NOMO-1 (cell line): ENCODE data around the gene RHEB.
"Not testable (repeated sequence)": the region's sequence is repeated elsewhere in the genome, so short reads cannot be mapped to it uniquely, and the experiment has no call there.

Experiments
- DNase-seq, 2 experiments: peaks; one replicate each; lab custom pipeline; 2025; ENCODE audit not compliant: unreplicated experiment in 2 of 2; lab: John Stamatoyannopoulos, UW

Gene RHEB

DNA sequence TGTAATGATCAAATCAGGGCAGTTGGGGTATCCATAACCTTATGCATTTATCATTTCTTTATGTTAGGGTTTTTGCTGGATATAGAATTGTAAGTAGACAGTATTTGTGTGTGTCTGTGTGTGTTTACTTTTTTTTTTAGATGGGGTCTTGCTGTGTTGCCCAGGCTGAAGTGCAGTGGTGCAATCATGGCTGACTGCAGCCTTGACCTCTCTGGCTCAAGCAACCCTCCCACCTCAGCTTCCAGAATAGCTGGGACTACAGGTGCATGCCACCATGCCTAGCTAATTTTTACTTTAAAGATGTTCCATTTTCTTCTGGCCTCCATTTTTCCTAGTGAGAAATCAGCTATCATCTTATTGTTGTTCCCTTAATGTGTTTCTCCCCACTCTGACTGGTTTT is 10.1 kb upstream of the RHEB start:
- no peak for DNase-seq

DNA sequence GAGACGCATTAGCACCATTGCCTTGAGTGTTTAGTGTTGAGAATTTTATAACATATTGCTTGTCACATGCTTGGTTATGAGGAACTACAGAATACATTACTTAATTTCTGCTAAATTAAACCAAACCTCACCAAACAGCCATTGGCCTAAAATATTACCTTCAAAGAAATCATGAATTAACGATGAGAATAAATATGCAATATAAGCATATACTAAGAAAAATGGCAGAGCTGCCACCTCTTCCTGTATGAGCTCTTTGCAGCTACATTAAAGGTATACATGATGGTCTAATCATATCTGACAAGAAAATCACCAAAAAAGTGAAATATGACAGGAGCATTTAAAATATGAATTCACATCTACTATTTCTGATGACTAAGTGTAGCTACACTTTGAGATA is 5.2 kb upstream of the RHEB start:
- DNase-seq, result no peak

DNA sequence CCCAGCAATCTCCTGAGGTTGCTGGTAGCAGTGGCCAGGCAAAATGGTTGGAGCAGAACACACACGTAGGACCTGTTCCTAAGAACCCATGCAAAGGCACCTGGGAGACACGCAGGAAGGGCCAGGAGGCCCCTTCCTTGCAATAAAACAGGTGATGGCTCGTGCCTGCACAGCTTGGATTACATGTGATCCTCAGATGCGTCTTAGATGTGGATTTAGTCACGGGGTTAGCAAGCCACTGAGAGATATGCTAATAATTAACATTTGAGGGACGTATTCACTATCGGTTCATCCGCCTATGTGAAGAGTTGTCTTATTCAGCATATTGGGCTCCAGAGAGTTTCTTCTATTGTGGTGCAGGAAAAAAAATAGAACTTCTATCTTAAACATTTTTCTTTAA is 4.6 kb upstream of the RHEB start:
- no peak for DNase-seq

GRCh38 chr7:151520419-151521261 is 945 bp upstream of the RHEB start:
- no peak for DNase-seq

DNA sequence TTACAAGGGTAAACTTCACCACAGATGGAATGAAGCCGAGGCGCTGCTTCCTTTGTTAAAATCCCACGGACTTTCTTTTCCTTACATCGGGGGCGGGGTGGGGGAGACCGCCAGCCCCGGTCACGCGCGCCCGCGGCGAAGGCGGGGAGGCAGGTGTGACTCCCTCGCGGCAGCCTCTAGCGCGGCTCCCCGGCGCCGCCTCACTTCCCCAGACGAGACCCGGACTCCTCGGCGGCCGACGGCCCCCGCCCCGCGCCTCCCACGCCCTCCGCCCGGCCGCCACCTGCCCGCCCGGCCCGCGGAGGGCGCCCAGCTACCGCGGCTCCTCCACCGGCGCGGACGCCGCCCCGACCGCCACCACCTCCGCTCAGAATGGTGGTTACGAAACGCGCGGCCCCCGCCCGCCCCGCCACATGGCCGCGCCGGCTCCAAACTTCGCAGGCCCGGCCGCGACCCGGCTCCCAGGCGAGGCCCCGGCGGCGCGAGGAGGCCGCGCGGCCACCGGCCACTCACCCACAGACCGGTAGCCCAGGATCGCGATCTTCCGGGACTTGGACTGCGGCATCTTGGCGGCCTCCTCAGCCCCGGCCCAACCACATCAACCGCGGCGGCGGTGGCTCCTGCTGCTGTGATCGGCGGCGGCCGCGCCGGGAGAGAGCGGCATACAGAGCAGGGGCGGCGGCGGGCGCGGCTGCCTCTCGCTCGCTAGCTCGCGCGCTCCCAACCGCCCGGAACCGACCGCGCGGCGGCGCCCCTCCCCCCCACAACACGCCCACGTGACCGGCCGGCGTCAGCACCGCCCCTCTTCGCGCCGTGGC is 539 bp downstream of the RHEB start:
- DNase-seq, result not testable (repeated sequence)

DNA sequence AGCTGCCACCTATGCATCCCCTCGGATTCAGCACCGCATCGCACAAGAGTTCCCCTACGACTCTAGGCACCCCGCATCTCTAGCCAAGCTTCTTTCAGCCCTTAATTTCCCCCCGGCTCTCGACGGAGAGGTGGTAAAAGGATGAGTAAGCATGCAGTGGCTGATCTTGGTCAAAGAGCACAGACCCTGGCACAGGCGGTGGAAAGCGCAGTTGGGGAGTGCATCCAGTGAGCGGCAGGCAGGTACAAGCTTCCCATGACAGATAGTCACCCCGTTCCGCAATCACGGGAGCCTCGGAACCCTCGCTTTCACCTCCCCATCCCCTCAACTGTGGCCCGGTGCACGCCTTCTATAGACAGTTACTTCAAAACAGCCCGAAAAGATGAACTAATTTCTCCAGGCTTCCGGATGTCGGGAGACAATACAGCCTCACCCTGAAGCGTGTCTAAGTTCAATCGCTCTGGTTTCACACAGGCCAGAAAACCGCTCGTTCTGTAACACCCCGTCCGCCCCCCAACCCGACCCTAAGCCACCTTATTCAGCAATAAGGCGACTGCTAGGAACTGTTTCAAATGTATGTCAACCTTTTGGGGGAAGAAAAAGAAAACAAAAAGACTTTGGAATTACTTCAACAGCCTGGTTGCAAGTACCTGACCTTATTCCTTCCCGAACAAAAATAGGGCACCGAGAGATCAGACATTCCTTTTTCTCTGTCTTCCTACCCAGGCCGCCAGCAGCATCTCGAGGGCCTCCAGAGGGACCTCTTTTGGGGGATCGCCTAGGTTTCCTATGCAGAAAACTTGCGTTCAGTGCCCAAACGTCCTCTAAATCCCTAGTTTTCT is 1.4 kb downstream of the RHEB start:
- DNase-seq, result no peak

- DNase-seq, result no peak
These were observed 2.0 kb downstream of the RHEB start for GRCh38 chr7:151517601-151518104.

DNA sequence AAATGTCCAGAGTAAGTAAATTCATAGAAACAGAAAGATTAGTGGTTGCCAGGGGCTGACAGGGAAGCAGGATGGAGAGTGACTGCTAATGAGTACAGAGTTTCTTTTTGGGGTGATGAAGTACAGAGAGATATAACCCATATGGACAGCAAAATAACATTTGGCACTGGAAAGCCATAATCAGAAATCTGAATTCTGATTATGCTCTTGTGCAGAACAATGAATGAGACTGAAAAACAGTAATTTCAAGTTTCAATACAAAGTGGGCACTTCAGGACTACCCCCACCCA is 4.5 kb downstream of the RHEB start:
- DNase-seq, result no peak

DNA sequence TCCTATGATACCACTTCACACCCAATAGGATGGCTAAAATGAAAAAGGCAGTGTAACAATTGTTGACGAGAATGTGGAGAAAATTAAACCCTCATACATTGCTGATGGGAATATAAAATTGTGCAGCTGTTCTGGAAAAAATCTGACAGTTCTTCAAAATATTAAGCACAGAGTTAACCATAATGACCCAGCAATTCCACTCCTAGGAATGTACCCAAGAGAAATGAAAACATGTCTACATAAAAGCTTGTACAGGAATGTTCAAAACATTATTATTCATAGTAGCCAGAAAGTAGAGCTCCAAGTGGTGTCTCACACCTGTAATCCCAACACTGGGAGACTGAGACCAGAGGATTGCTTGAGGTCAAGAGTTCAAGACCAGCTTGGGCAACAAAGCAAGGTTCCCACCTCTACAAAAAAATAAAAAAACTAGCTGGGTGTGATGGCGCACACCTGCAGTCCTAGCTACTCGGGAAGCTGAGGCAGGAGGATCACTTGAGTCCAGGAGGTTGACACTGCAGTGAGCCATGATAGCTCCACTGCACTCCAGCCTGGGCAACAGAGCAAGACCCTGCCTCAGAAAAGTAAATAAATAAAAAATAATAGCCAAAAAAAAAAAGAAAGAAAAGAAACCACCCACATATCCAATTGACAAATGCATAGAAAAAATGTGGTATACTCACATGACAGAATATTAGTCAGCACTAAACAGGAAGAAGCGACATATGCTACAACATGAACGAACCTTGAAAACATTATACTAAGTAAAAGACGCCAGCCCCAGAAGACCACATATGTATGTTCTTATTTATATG is 5.0 kb downstream of the RHEB start:
- no peak for DNase-seq

DNA sequence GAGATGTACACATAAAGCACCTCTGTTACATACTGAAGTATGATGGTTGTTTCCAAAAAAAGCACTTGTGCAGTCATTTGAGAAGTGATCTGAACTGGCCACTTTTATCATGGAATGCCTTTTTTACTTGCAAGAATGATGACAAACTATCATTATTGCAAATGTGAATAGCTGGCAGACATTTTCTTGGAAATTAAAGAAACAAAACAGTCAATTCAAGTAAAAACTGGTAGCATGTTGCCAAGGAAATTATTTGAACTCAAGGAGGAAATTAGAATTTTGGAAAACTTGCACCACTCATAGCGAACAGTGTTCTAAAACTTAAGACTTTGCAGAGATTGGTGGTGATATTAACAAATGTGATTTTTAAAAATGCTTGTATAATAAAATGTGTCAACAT is 6.6 kb downstream of the RHEB start:
- no peak for DNase-seq

DNA sequence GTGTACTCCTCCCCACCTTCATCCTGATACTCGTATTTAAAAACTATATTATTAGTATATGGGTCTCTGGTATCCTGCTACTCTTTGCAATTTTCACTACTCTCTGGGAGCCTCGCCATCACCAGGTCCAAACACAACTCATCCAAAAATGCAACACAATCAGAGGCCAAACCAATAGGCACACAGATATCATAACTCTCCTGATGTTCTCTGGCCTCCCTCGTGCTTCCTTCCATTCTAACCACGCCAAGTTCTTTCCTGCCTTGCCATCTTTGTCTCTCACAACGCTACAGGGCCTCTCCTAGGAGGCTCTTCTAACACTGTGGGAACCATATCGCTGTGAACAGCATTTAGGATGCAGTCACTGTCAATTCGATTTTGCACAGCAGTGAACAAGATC is 7.3 kb downstream of the RHEB start:
- DNase-seq, result no peak

DNA sequence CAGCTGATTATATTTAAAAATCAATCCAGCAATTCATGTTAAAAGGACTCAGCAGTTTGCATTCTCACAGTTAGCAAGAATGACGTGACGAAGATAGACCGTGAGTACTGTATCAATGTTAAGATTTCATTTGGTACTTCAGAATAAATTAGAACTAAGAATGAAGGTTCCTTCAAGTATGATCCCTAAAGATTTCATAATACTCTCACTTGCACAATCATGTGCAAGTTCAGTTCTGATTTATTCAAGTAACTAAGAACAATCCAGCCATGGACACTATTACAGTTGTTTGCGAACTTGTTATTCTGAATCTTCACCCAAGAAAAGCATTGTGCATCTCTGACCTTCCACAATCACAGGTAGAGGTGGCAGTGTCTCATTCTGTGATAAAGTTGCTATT is 7.7 kb downstream of the RHEB start:
- DNase-seq, result no peak

DNA sequence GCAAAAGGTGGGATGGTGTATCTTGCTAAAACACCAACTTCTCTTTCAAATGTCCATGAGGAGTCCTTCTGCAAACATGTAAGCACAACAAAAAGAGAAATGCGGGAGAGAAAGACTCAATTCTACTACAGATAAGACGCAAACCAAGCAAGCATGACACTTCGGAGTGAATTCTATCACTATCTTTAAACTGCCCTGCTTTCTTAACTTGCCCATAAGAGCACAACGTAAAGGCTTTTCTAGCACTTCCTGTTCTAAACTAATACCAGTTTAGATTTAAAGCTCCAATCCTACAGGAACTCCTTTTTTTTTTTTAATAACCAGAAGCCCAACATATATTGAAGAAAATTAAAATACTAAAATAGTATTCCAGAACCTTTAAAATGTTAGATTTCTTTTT is 8.4 kb downstream of the RHEB start:
- no peak for DNase-seq

DNA sequence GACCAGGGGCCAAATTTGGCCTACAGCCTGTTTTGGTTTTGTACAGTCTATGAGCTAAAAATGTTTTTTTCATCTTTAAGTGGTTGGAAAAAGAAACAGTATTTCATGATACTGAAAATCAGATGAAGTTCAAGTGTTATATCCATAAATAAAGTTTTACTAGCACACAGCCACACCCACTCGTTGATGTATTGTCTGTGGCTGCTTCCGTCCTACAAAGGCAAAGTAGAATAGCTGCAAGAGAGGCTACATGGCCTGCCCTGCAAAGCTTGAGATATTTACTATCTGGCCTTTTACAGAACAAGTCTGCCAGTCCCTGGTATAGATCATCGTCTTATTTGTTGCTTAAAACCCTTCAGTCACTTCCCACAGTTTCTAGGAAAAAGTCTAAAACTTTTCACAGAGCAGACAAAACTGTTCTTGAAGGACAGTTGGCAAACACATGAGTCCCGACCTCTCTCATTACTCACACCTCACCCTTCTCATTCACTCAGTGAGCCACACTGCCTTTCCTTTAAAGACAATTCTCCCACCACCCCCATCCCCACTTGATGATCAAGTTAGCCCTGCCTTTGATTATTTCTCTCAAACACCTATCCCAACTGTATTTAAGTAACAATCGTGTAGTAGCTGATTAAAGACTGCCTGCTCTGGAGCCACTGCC is 9.9 kb downstream of the RHEB start:
- no peak for DNase-seq

DNA sequence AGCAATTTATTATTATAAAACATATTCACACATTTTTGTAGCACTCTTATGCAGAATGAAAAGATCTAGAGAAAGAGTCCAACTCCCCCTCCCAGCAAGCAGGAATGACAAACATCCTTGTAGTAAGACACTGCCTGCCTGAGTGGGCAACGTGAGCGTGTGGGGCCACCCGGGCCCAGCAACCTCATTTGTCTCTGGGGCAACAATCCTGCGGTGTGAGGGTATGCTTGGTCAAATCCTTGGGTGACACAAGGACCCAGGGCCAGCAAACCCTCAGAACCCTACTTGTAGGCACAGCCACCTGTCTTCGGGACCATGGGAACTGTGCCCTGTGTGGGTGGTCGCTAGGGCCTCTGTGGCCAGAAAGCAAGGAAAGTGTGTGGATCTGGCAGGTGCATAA is 10.7 kb downstream of the RHEB start:
- DNase-seq, result no peak

DNA sequence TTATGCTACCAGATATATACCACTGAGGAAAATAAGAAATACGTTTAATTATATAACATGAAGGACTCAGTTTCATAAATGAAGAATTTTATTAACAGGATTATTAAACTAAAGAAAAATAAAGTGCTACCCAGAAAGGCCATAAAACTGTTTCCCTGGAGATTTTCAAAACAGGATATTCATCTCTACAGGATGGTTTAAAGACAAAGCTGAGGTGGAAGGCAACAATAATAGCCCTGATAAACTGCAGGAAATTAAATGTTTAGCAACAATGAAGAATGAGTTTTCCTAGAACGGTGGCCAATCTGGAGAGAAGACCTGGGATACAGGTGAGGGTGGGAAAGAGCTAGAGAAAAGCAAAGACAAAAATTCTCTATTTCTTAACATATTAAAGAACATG is 11.9 kb downstream of the RHEB start:
- no peak for DNase-seq

GRCh38 chr7:151506901-151507382 is 12.8 kb downstream of the RHEB start:
- DNase-seq, result no peak

DNA sequence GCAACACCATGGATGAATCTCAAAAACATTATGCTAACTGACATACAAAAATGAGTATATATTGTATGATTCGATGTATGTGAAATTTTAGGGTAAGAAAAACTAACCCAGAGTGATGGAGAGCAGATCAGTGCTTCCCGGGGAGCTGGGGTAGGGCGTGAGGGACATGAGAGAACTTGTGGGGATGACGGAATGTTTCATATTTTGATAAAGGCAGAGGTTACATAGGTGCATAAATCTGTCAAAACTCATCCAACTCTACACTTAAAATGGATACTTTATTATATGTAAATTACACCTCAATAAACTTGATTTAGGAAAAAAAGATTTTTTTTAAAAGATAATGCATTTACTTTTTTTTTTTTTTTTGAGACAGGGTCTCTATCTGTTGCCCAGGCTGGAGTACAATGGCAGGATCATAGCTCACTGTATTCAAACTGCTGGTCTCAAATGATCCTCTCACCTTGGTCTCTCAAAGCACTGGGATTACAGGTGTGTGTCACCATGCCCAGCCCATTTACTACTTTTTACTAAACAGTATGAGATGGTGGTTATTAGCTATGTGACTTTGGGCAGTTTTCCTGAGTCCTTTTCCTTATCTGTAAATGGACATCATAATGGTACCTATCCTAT is 13.7 kb downstream of the RHEB start:
- no peak for DNase-seq

- DNase-seq, result no peak
These were observed 14.3 kb downstream of the RHEB start for GRCh38 chr7:151505433-151505832.
